ENCODE measurements around the gene PASD1. TPM values are rescaled to one million over a fixed set of nuclear protein-coding genes. Genes with fewer than 3 reads are reported as not detected.

Gene PASD1
- total RNA-seq, 2 donors from 2014 or later: 21.5 TPM; not detected in 1

DNA sequence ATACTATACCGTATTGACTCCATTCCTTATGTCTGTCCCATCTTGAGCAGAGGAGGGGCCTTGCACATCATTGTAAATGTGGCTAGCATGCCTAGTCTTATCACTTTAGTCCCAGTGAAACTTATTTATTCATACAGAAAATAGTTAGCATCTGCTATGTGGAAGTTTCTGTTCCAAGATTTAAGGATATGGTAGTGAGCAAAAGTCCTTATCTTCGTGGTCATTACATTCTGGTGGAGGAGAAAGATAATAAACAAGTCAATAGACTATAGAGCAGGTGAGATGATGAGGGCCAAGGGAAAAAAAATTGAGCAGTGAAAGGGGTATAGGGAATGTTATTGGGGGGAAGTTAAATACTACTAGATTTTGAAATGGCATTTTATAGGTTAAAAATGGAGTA lies 68.3 kb downstream of the PASD1 start:
- 75% methylated on average over 2 of the region's 2 CpGs for WGBS
- no peak overlapping the region for H3K27ac ChIP-seq
- intact Hi-C loops (cut with DNase I): no loop called here
- H3K4me1 ChIP-seq (replicated peaks): no peaks in the 10 kb centered on the region
- H3K9me3 ChIP-seq: no peaks in the 10 kb centered on the region
- no peaks in the 10 kb centered on the region for H3K27me3 ChIP-seq (replicated peaks; ENCODE audit: insufficient read depth)
- TF ChIP-seq POLR2A (IDR thresholded peaks at IDR 0.05) (no peak), POLR2AphosphoS5 (IDR thresholded peaks at IDR 0.05) (no peak), CTCF (IDR thresholded peaks at IDR 0.05) (no peak)
- H3K36me3 ChIP-seq: no peaks in the 10 kb centered on the region
- no peak for DNase-seq (ENCODE audit: low spot score)
- no peak overlapping the region for H3K4me3 ChIP-seq

DNA sequence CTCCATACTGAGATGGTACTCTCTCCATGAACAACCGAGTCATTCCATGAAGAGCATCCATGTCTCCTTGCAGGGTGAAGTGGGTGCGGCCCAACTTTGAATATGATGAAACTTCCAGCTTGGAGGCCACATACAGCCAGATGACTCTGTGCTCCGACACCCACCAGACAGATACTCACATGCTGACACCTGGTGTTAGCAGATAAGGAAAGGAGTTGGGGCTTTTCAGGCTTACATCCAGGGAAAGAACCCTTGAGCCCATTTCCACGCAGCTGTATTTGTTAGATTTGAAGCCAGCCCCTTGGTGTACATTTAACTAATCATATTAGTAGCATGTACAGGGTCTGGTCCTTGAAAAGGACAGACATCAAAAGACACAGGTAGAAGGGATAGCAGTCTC lies 69.7 kb downstream of the PASD1 start:
- WGBS: 81% methylated on average over 4 of the region's 4 CpGs
- intact Hi-C loops (cut with DNase I): no loop called here
- no peaks in the 10 kb centered on the region for H3K36me3 ChIP-seq
- no peaks in the 10 kb centered on the region for H3K4me1 ChIP-seq (replicated peaks)
- no peaks in the 10 kb centered on the region for H3K27me3 ChIP-seq (replicated peaks; ENCODE audit: insufficient read depth)
- TF ChIP-seq POLR2AphosphoS5 (IDR thresholded peaks at IDR 0.05) (no peak), CTCF (IDR thresholded peaks at IDR 0.05) (no peak), POLR2A (IDR thresholded peaks at IDR 0.05) (no peak)
- no peak overlapping the region for H3K27ac ChIP-seq
- no peak for DNase-seq (ENCODE audit: low spot score)
- no peak overlapping the region for H3K4me3 ChIP-seq
- no peaks in the 10 kb centered on the region for H3K9me3 ChIP-seq

DNA sequence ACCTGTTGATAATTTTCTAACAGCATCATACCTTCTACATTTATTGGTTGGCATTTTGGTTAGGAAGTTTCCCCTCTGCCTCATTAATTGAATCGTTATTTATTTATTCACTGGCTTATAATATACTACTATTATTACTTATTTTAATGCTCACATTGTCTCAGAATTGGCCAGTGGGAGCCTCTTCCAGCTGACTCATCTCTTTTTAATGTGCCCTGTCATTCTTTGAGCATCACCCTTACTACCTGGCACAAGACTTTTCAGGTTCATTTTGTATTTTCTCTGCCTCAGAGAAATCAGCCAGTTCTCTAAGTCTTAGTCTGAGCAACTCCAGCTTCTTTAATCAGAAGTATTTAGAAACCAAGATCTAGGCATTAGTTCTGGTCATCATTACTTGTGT lies 71.5 kb downstream of the PASD1 start:
- intact Hi-C loops (cut with DNase I): no loop called here
- 80% methylated on average over 1 of the region's 1 CpG for WGBS
- no peak for TF ChIP-seq CTCF (IDR thresholded peaks at IDR 0.05)
- no peak for TF ChIP-seq POLR2AphosphoS5 (IDR thresholded peaks at IDR 0.05)
- no peak for TF ChIP-seq POLR2A (IDR thresholded peaks at IDR 0.05)

DNA sequence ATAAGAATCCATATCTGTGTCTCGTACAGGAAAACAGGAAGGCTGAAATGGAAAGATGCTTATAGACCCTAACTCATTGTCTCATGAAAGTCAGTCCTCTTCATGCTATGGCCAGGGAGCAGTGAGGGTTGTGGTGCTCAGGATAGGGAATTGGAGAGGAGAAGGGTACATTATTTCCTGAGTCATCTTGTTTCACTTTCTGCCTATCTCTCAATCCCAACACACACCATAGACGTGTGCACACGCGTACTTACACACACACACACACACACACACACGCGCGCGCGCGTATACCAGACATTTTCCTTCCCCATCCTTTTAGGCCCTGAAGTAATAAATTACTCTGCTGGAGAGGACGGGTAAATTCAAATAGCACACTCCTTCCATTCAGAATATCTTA lies 78.1 kb downstream of the PASD1 start:
- TF ChIP-seq POLR2A (IDR thresholded peaks at IDR 0.05) (no peak), POLR2AphosphoS5 (IDR thresholded peaks at IDR 0.05) (no peak)
- no peaks in the 10 kb centered on the region for H3K27me3 ChIP-seq (replicated peaks; ENCODE audit: insufficient read depth)
- no peaks in the 10 kb centered on the region for H3K4me1 ChIP-seq (replicated peaks)
- 74% methylated on average over 11 of the region's 11 CpGs for WGBS
- no peak overlapping the region for H3K4me3 ChIP-seq
- no peak overlapping the region for H3K27ac ChIP-seq
- DNase-seq (ENCODE audit: low spot score): no peak
- no peaks in the 10 kb centered on the region for H3K9me3 ChIP-seq
- intact Hi-C loops (cut with DNase I): no loop called here
- H3K36me3 ChIP-seq: no peaks in the 10 kb centered on the region

More for the DNA sequence above, 71.5 kb downstream of the PASD1 start:
- no peaks in the 10 kb centered on the region for H3K36me3 ChIP-seq
- no peaks in the 10 kb centered on the region for H3K27me3 ChIP-seq (replicated peaks; ENCODE audit: insufficient read depth)
- H3K9me3 ChIP-seq: no peaks in the 10 kb centered on the region
- no peaks in the 10 kb centered on the region for H3K4me1 ChIP-seq (replicated peaks)
- no peak for DNase-seq (ENCODE audit: low spot score)
- H3K4me3 ChIP-seq: no peak overlapping the region
- no peak overlapping the region for H3K27ac ChIP-seq

DNA sequence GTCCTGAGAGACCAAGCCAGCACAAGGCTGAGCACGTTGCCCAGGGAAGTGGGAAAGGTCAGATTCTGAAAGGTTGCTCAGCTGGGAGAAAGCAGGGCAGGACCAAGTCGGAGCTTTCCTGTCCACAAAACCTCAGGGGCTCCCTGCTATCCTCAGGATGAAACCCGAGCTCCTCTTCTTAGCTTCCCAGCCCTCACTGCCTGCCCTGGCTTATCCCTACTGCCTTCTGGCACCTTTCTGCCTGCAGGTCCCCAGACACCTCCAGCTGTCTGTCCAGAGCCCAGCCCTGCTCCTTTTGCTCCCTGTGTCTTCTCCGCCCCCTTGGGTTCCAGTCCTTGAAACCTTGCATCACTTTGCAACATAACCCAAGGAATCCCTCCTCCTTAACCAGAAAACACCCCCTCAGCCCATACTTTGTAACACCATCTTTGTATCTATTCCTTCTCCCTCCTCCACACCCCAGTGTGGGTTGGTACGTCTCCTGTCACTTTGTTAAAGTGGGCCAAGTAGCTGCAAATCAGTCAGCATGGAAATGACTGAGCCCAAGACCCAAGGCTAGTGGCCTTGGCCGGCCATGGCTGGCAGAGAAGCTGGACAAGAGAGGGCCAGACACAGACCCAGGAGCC lies 111.8 kb downstream of the PASD1 start:
- intact Hi-C loops (cut with DNase I): no loop called here
- 53% methylated on average over 5 of the region's 6 CpGs for WGBS
- no peak for DNase-seq (ENCODE audit: low spot score)

More for the DNA sequence above, 111.8 kb downstream of the PASD1 start:
- Histone ChIP-seq H3K4me1 (replicated peaks) (no peaks in the 10 kb centered on the region), H3K27ac (no peak overlapping the region), H3K9me3 (no peaks in the 10 kb centered on the region), H3K36me3 (no peaks in the 10 kb centered on the region), H3K4me3 (no peak overlapping the region), H3K27me3 (replicated peaks; ENCODE audit: insufficient read depth) (no peaks in the 10 kb centered on the region)
- no peak for TF ChIP-seq POLR2AphosphoS5 (IDR thresholded peaks at IDR 0.05)
- TF ChIP-seq CTCF (IDR thresholded peaks at IDR 0.05): no peak
- TF ChIP-seq POLR2A (IDR thresholded peaks at IDR 0.05): no peak
